Superior temporal gyrus (tissue), 1 donor: ENCODE results near the gene MTA3.
"Not testable (repeated sequence)": the region's sequence is repeated elsewhere in the genome, so short reads cannot be mapped to it uniquely, and the experiment has no call there.

Experiments
- DNase-seq: peaks from one replicate; pipeline ENCODE4 v3.0.0-alpha.2; 2016; ENCODE audit errors: extremely low spot score

MTA3 gene

DNA sequence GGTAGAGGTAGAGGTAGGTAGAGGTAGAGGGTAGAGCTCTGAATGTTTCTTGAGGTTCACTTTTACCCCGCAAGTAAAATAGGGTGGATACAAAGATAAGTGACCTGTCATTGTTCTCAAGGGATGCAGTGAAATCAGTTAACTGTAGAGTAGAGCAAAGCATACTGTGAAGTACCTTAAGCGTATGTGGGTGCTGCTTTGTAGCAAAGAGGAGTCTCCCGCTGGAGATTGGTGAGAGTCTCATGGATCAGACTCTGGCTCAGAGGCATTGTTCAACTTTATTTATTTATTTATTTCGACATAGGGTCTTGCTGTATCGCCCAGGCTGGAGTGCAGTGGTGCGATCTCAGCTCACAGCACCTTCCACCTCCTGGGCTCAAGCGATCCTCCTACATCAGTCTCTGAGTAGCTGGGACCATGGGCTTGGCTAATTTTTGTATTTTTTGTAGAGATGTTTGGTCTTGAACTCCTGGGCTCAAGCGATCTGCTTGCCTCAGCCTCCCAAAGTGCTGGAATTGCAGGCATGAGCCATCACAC is 38.7 kb downstream of the MTA3 start:
- no peak for DNase-seq

DNA sequence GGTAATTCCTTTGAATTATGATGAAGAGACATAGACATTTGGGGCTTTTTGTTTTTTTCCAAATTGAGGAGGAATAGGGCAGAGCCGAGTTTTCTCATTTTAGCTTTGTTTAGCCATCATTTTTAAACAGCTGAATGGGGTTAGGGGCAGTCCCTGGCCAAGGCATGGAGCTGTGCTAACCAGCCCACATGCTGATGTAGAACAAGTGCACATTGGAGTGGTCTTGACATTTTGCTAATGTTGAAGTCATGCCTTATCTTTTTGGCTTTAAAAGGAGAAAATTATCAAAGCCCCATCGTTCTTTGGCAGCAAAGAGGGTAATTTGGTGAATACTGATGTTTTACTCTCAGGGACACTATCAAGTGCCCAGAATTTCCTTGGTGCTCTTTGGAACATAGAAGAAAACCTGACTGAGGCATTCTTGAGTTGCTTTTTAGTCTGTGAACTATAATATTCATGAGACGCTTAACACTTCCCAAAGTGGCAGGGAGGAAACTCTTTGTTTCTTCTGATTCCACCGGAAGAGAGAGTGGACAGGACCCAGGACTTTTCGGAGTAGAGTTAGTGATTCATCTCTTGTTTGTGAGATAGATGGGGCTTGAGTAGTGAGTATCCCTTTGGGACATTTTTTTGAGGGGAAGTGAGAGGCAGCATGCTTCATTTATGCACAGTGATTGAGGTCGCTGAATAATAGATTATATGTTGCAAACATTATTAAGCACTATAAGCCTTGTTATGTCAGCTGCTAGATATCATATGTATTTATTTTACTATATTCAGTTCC is 45.0 kb downstream of the MTA3 start:
- DNase-seq = no peak

DNA sequence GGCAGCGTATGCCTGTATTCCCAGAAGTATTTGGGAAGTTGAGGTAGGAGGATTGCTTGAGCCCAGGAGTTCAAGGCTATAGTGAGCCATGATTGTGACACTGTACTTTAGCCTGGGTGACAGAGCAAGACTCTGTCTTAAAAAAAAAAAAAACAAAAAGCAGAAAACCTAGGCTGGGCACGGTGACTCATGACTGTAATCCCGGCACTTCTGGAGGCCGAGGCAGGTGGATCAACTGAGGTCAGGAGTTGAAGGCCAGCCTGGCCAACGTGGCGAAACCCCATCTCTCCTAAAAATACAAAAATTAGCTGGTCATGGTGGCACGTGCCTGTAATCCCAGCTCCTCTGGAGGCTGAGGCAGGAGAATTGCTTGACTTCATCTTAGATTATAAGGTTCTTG is 46.4 kb downstream of the MTA3 start:
- no peak for DNase-seq

DNA sequence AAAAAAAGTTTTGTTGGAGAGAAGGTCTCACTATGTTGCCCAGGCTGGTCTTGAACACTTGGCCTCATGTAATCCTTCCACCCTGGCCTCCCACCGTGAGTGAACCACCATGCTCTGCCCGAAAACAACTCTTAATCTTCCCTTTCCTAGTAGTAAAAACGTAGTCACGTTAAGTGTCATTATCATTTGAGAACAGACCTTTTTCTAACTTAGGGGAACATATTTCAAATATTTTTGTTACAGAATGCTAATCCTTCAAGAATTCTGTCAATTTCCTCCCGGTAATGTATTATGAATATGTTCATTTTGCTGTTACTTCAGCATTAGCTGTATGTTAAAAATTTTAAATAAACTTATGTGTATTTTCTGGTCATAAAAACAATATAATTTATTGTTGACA is 49.7 kb downstream of the MTA3 start:
- no peak for DNase-seq

DNA sequence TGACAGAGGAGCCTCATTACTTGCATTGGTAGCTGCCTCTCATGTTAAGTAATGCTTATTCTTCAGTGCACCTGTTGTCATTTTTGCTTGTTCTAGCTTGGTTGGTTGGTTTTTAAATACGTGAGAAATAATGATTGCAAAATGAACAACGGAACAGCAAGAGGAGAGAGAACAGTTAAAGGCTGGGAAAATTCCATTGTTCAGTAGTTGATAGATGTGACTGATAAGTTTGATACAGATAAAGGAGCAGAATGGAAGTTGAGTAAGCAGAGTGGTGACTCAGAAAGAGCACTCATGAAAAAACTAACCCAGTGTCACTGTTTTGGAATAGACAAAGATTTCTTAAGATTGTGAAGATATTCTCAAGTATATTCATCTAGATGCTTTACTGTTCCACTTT is 50.5 kb downstream of the MTA3 start:
- DNase-seq = no peak

DNA sequence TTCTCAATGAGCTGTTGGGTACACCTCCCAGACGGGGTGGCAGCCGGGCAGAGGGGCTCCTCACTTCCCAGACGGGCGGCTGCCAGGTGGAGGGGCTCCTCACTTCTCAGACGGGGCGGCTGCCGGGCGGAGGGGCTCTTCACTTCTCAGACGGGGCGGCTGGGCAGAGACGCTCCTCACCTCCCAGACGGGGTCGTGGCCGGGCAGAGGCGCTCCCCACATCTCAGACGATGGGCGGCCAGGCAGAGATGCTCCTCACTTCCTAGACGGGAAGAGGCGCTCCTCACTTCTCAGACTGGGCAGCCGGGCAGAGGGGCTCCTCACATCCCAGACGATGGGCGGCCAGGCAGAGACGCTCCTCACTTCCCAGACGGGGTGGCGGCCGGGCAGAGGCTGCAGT is 53.2 kb downstream of the MTA3 start:
- DNase-seq = not testable (repeated sequence)

DNA sequence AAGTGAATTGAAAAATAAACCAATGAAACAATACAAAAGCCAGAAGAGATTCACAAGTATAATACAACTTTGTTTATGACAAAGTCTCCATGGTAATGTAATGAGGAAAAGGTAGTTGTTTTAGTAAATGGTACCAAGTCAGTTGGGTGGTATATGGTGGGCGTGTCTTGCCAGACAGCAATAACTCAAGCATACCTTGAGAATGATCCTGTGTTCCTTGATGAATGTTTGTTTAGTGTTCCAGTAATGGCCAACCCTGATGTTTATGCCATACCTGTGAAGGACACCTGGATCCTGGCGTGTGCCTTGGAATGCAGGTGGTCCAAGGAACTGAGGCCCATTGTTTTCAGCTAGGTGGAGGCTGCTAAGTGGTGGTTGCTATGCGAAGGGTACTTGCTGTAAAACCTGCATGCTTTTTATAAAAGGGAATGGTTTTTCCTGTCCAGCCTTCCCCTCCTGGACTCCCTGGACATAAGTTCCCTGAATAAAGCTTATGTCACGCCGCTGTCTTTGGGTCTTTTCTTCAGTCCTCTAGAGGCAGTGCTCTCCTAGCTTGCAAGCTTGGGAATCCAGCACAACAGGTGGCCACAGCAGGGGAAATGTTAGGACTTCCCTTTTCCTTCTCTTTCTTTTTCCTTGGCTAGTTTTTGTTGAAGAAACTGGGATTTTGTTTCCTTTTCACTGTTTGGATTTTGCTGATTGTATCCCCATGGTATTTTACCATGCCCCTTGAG is 54.7 kb downstream of the MTA3 start:
- DNase-seq = no peak

DNA sequence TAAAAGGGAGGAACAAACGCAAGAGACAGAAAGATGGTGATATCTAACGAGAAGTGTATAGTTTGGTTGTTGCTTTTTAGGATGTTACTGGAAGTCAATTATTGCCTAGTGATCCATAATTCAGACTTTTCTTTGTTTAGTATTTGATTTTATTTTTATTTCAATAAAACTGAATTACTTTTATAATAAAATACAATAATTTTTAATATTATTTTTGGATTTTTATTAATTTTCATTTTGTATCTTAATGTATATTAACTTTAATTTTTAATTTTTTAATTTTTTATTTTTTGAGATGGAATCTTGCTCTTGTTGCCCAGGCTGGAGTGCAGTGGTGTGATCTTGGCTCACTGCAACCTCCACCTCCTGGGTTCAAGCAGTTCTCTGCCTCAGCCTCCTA is 55.6 kb downstream of the MTA3 start:
- no peak for DNase-seq

DNA sequence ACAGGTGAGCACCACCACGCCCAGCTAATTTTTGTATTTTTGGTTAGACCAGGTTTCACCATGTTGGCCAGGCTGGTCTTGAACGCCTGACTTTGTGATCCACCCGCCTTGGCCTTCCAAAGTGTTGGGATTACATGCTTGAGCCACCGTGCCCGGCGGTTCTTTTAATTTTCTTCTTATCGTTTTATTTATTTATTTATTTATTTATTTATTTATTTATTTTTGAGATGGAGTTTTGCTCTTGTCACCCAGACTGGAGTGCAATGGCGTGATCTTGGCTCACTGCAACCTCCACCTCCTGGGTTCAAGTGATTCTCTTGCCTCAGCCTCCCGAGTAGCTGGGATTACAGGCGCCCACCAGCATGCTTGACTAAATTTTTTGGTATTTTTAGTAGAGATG is 59.6 kb downstream of the MTA3 start:
- not testable (repeated sequence) for DNase-seq

DNA sequence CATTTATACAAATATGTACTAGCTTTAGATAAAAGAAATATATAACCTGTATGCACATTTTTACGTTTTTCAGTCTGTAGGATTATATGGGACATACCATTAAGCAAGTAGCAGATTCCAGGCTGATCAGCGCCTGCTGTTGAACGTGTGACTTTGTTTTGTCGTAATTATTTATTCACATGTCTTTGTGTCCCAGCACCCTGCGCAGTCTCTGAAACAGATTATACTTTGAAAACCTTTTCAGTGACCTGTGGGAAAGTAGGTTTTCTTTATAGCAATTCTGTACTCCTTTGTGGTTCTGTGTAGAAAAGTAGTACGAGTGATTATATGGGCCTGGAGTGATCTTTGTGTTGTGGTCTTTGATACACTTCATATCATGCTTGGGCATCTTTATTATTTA is 68.5 kb downstream of the MTA3 start:
- DNase-seq = no peak

DNA sequence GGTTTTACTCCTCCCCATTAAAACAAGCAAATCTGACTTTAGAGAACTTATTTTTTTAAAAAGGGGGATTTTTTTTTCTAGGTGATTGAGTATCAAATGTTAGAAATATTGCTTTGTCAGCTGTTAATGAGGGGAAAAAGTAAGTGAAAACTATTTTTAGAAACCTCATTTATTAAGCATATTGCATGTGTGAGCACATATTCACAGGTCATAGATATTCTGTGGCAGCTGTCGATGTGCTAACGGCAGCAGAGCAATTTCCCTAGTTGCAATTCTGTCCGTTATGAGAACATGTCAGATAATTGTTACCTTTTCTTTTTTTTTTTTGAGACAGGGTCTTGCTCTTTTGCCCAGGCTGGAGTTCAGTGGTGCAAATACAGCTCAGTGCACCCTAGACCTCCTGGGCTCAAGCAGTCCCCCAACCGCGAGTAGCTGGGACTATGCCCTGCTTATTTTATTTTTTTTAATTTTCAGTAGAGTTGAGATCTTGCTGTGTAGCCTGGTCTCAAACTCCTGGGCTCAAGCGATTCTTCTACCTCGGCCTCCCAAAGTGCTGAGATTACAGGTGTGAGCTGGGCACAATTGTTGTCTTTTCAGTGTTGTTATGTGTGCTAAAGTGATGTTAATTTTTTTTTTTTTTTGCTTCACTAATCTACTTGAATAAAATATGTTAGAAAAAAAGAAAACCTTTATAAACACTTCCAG is 69.8 kb downstream of the MTA3 start:
- DNase-seq = no peak

DNA sequence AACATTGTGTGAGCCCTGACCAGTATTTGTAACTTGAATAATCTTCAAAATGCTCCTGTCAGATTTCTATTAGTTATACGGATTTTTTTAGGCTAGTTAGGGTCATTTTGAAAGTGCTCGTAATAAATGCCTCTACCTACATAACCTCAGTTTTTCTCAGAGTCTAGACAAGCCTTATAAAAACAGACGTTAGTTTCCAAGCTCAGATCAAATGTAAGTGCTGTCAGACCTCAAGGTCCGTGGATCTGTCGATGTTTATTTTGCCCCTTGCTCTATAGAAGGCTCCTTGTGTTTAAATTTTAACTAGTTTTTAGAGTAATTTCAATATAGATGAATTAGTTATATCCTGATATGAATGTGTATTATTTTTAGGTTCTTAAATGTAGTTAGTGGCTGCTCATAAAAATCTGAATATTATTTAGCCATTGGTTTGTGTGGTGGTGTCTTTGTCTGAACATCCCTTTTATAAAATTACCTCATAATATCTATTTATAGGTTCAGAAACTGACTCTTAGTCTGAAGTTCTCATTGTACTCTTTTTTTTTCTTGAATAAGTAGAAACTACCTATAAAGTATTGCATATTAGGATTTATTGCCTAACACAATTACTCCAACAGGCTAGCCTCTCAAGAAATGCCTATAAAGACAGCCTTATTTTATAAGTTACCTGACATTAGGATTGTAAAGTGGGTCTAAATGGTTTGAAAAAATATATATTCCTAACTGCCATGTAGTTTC is 71.1 kb downstream of the MTA3 start:
- DNase-seq = no peak

DNA sequence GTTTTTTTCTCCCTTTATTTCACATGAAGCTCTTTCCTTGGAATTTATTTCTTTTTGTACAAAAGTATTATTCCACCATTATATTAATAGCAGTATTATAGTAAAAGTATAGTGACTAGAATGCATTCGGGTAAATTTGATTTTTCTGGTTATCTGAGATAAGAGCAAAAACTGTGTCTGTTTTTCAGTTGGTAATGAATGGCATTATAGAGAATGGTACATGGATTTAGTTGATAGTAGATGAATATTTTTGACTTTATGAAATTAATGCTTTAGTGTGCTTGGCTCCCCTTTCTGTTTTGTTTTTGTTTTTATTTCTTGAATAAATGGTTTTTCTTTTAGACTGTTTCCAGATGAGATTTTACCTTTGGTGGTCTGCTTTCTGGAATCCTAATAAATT is 71.8 kb downstream of the MTA3 start:
- no peak for DNase-seq

DNA sequence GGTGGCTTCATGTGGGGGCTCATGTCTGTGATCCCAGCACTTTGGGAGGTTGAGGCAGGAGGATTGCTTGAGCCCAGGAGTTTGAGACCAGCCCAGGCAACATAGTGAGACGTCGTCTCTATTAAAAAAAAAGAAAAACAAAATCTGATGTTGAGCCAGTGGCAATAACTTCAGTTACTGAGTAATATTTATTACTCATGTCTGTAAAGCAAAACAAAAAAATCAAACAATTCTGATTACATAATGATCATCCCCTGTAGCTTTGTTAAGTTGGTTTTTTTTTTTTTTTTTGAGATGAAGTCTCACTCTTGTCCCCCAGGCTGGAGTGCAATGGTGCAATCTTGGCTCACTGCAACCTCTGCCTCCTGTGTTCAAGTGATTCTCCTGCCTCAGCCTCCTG is 73.9 kb downstream of the MTA3 start:
- DNase-seq = not testable (repeated sequence)

DNA sequence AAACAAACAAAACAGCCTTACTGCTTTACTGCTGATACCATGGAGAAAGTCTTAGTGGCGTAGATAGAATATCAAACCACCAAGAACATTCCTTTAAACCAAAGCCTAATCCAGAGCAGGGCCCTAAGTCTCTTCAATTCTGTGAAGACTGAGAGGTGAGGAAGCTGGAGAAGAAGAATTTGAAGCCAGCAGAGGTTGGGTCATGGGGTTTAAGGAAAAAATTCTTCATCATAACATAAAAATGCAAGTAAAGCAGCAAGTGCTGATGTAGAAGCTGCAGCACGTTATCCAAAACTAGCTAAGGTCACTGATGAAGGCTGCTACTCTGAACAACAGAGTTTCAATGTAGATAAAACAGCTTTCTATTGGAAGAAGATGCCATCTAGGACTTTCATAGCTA is 77.1 kb downstream of the MTA3 start:
- no peak for DNase-seq

DNA sequence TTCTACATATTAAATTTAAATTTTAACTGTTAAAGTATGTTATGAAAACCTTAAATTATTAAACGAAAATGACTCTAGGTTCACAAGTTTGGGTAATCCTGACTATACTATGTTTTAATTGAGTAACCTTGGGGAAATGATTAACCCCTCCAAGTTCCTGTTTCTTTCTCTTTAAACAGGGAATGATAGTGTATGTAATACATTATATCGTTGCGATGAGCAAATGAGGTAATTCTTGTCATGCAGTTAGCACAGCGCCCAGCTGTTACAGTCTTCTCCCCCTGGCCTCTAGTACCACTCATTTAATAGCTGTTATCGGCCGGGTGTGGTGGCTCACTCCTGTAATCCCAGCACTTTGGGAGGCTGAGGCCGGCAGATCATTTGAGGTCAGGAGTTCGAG is 80.4 kb downstream of the MTA3 start:
- no peak for DNase-seq

DNA sequence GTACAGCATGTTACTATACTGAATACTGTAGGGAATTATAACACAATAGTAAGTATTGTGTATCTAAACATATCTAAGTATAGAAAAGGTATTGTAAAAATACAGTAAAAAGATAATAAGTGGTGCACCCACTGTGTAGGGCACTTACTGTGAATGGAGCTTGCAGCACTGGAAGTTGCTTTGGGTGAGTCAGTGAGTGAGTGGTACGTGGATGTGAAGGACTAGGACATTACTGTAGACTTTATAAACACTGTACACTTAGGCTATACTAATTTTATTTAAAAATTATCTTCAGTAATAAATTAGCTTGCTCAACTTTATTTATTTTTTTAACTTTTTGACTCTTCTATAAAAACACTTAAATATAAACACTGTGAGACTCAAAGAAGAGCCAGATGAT is 82.6 kb downstream of the MTA3 start:
- no peak for DNase-seq

DNA sequence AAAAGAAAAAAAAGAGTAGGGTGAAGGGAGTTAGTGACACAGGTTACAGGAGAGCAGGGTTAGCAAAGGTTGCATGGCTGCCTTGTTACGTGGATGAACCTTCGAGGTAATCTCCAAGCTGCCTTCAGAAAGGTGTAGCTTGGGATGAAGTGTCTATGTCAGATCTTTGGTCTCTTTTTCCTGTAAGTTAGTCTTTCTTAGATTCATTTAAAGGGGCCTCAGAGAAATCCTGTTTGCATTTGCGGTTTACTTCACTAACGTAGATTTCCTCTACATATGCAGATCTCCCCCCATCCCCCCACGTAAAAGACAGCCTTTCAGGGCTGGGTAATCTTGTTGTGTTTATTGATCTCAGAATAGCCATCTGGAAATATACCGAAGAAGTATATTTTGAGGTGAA is 83.7 kb downstream of the MTA3 start:
- DNase-seq = no peak

DNA sequence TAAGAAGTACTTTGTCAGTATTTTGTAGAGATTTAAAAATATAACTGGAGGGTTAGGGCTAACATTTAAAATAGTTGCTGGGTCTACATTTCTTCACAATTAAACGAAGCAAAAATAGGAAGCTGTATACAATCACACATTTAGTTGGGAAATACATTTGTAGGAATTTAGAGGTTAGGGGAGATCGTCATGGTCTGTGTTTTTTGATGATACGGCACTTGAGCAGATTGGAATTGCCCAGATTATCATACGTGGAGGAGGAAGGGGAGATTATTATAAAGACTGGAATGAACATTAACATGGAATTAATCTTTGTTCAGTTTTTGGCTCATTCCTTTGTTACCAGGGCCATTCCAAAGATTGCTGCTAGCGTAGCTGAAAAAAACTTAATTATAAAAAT is 84.6 kb downstream of the MTA3 start:
- no peak for DNase-seq

DNA sequence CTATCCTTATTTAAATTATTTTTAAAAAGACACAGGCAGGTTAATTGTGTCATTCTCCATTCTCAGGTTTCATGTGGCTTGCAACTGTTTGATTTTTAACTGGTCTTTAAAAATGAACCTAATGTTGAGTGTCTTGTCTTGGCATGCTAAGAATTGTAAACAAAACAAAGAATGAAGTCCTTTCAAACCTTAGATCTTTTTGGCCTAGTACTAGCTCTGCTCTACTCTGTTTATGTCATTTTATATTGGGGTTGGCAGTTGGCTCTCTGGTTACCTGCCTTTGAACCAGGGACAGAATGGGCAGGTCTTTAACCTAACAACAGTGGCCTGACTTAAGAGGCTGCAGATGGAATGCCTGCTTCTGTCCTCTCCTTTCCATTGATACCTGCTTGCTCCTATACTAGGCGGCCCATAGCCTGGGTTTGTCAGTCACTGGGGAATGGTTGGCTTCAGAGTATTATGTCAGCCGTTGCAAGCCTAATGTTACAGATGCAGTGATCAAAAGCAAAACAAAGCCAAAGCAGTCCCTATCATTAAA is 85.5 kb downstream of the MTA3 start:
- no peak for DNase-seq

DNA sequence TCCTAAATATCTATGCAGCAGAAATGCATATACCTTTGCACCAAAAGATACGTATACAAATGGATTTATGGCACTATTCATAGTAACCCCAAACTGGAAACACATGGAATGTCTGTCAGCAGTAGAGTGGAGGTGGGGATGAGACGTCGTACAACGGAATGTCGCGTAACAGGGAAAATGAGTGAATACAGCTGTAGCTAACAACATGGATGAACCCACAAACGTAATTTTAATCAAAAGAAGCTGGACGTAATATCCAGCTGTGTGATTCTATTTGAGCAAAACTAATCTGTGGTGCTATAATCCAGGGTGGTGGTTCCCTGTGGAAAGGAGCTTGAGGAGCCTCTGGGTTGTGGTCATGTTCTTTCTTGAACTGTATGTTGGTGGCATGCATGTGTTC is 89.9 kb downstream of the MTA3 start:
- no peak for DNase-seq

DNA sequence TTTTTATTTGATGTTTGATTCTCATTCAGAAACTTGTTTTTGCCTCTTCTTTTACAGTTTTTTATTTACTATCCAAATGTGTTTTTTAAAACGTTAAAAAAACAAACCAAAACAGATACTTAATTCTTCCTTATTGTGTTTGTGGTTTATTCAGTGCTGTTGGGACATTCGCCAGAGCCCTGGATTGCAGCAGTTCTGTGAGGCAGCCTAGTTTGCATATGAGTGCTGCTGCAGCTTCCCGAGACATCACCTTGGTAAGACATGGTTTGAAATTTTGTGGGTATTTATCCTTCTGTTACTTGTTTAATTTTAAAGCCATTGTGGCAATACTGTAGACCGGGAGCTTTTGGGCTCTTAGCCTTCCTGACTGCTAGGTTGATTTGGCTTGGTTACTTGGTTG is 91.2 kb downstream of the MTA3 start:
- no peak for DNase-seq
